GM19397 (cell line): Measurements from ENCODE around the gene RNU6-1.

Experiments
- ATAC-seq: cut with Tn5 transposase; IDR thresholded peaks from one replicate; pipeline ENCODE4 v1.9.1; 2021; ENCODE audit warnings: mild to moderate bottlenecking, moderate library complexity; ENCODE audit not compliant: unreplicated experiment

Gene RNU6-1

GRCh38 chr15:67803996-67804843, 35.6 kb downstream of the RNU6-1 start:
- no peak for ATAC-seq

DNA sequence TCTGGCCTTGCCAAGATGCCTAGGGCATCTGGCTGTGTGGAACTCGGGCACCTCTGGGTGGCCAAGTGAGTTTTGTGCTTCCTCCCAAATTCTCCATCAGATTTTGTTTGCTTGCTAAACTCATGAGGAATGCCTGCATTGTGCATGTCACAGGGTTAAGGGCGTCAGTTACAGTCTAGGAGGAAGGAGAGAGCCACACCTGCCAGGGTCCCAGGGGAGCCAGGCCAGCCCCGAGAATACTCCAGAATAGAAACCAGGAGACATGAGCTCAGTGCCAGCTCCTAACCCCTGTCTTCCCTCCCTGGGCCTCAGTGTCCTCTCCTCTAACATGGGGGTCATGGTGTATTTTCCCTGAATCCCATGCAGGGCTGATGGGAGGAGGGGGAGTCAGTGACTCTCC, 36.5 kb downstream of the RNU6-1 start:
- no peak for ATAC-seq

DNA sequence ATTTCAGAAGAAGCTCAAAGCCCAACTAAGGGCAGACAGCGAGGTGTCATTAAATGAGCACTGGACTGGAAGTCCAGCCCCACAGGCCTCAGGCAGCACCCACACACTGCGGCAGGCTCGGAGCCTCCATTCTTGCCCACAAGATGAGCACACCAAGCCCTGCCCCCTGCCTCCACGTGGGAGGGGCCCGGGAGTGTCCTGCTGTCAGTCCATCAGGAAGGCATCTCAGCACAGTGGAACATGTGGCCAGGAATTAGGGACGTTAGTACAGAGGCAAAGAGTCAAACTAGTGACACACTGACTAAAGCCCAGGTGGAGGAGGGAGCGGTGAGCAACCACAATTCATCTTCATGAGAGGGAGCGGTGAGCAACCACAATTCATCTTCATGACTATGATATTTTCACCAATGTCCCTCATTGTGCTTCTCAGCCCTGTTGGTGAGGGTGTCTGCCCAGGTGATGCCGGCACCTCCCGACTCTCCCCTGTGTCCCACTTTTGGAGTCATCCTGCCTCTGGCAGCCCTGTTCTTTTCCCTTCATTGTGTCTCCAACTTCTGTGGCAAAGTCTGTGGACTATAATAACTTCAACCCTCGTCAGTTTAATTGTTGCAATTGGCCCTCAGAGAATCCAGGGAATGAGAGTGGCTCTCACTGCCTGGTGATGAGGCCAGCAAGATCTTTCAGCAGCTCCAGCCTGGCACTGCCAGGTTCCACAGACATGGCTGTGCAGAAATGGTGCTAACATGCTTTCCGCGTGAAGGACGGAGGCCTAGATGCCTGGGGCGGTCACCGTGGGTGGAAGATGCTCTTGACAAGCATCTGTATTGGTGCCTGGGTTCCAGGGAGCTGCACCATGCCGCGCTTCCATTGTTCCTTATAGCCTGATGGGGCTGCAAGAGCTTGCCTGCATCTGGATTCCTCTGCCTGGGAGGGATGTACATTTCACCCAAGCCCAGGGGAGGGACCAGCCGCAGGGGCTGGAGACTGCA, 37.6 kb downstream of the RNU6-1 start:
- ATAC-seq = no peak

- no peak for ATAC-seq
Observed at GRCh38 chr15:67801142-67801541, 38.7 kb downstream of the RNU6-1 start.

- no peak for ATAC-seq
Observed at GRCh38 chr15:67799801-67800205, 40.0 kb downstream of the RNU6-1 start.

GRCh38 chr15:67796196-67797127, 43.4 kb downstream of the RNU6-1 start:
- no peak for ATAC-seq

- ATAC-seq = no peak
Observed at GRCh38 chr15:67794832-67795574, 44.8 kb downstream of the RNU6-1 start.

GRCh38 chr15:67792250-67792942, 47.4 kb downstream of the RNU6-1 start:
- no peak for ATAC-seq

GRCh38 chr15:67790610-67791319, 49.1 kb downstream of the RNU6-1 start:
- ATAC-seq = no peak
